ENCODE measurements around the gene CTSW.

DNA sequence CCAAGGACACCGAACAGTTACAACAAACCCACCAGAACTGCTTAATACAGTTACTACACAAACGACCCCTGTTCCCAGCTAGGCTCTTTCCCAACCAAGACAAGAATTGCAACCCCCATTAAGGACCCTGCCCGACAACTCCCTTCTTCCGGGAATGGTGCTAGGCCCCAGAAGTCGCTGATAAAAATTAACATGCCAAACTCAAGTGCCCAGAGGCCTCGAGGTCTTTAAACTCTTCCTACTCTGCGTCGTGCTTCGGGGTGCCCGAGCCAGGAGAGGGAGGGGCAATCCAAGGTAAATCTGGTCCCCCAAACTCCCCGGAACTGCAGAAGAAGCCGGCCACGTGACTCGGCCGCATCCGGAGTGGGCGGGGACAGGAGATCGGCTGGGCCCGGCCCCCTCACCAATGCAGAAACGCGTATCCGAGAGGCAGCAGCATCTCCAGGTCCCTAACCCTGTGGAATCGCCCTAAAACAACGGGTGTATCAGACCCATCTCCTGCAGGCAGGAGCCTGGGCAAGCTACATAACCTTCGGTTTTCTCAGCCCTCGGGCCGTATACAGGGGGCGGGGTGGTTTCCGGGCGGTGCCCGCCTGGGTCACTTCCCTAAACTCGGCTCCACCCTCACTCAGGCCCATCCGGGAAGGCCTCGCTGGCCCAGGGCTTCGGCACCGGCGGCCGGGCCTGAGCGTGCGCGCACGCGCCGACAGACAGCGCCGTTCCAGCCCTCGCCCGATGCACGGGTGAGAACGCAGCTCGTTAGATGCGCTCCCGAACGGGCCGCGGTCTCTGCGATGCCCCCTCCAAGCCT lies 22.7 kb upstream of the CTSW start:
- TF ChIP-seq POLR2A (IDR thresholded peaks at IDR 0.05; ENCODE audit: low read length) (no peak), GATA1 (IDR thresholded peaks at IDR 0.05; ENCODE audit: low read depth, low read length) (no peak)

All from erythroblast (primary cell).